Trophoblast cell (in vitro differentiated cells and primary cell): Measurements from ENCODE around the gene SPAST.
"Not testable (repeated sequence)": the region's sequence is repeated elsewhere in the genome, so short reads cannot be mapped to it uniquely, and the experiment has no call there.

Source experiments
- DNase-seq, 2 donors: peaks; one replicate each; pipeline ENCODE4 v3.0.0-alpha.2; 2016
- H2AFZ ChIP-seq: 2 replicates; pipeline ENCODE4 v1.6.1; 2013; ENCODE audit warnings: low read length, moderate library complexity, mild to moderate bottlenecking; ENCODE audit not compliant: insufficient read depth, poor library complexity
- H2AK5ac ChIP-seq: 2 replicates; pipeline ENCODE4 v1.6.1; 2013; ENCODE audit warnings: mild to moderate bottlenecking, low read length
- H2BK120ac ChIP-seq: 2 replicates; pipeline ENCODE4 v1.6.1; 2013; ENCODE audit warnings: low read length, mild to moderate bottlenecking, moderate library complexity; ENCODE audit not compliant: insufficient read depth, poor library complexity
- H2BK12ac ChIP-seq: 2 replicates; pipeline ENCODE4 v1.6.1; 2013; ENCODE audit warnings: mild to moderate bottlenecking, low read length, moderate library complexity
- H2BK5ac ChIP-seq: 2 replicates; pipeline ENCODE4 v1.6.1; 2013; ENCODE audit warnings: low read length, low read depth, moderate library complexity, mild to moderate bottlenecking; ENCODE audit not compliant: poor library complexity
- H3K14ac ChIP-seq: 2 replicates; pipeline ENCODE4 v1.6.1; 2013; ENCODE audit warnings: mild to moderate bottlenecking, low read length
- H3K18ac ChIP-seq: 2 replicates; pipeline ENCODE4 v1.6.1; 2013; ENCODE audit warnings: mild to moderate bottlenecking, low read length
- H3K23ac ChIP-seq: 2 replicates; pipeline ENCODE4 v1.6.1; 2013; ENCODE audit warnings: low read length
- H3K27ac ChIP-seq: 2 replicates; pipeline ENCODE4 v1.5.1; 2013; ENCODE audit warnings: low read depth, mild to moderate bottlenecking, inconsistent platforms, low read length, moderate library complexity
- H3K27me3 ChIP-seq: 2 replicates; pipeline ENCODE4 v1.6.1; 2013; ENCODE audit warnings: inconsistent platforms, mild to moderate bottlenecking, low read length, moderate library complexity; ENCODE audit not compliant: insufficient read depth
- H3K36me3 ChIP-seq, 2 experiments: 1 replicate in 1 of 2; 2 replicates in 1 of 2; pipeline ENCODE4 v1.6.1; 2013; ENCODE audit warnings: low read length in 2 of 2, mild to moderate bottlenecking in 2 of 2, moderate library complexity in 1 of 2; ENCODE audit not compliant: insufficient read depth in 2 of 2, control insufficient read depth in 1 of 2
- H3K4ac ChIP-seq: 2 replicates; pipeline ENCODE4 v1.6.1; 2013; ENCODE audit warnings: low read depth, mild to moderate bottlenecking, low read length, moderate library complexity
- H3K4me1 ChIP-seq, 2 experiments: 1 replicate in 1 of 2; 2 replicates in 1 of 2; pipeline ENCODE4 v1.6.1; 2013; ENCODE audit warnings: low read length in 2 of 2, mild to moderate bottlenecking in 2 of 2, moderate library complexity in 1 of 2; ENCODE audit not compliant: insufficient read depth in 2 of 2, control insufficient read depth in 1 of 2
- H3K4me2 ChIP-seq: 2 replicates; pipeline ENCODE4 v1.6.1; 2013; ENCODE audit warnings: inconsistent platforms, mild to moderate bottlenecking, low read length, moderate library complexity
- H3K4me3 ChIP-seq: 2 replicates; pipeline ENCODE4 v1.5.1; 2013; ENCODE audit warnings: mild to moderate bottlenecking, low read depth, low read length, inconsistent platforms
- H3K79me1 ChIP-seq: one replicate; pipeline ENCODE4 v1.6.1; 2013; ENCODE audit warnings: low read length
- H3K79me2 ChIP-seq: 2 replicates; pipeline ENCODE4 v1.6.1; 2013; ENCODE audit warnings: low read length, mild to moderate bottlenecking; ENCODE audit not compliant: control insufficient read depth, insufficient read depth, poor library complexity
- H3K9ac ChIP-seq: 2 replicates; pipeline ENCODE4 v1.6.1; 2013; ENCODE audit warnings: mild to moderate bottlenecking, low read length
- H3K9me3 ChIP-seq: 2 replicates; pipeline ENCODE4 v1.6.1; 2013; ENCODE audit warnings: low read depth, mild to moderate bottlenecking, control low read depth, inconsistent platforms, low read length; ENCODE audit not compliant: insufficient read depth
- H4K12ac ChIP-seq: 2 replicates; pipeline ENCODE4 v1.6.1; 2013; ENCODE audit warnings: low read depth, mild to moderate bottlenecking, low read length, moderate library complexity
- H4K8ac ChIP-seq: 2 replicates; pipeline ENCODE4 v1.6.1; 2013; ENCODE audit warnings: low read depth, mild to moderate bottlenecking, low read length, moderate library complexity
- H4K91ac ChIP-seq: one replicate; pipeline ENCODE4 v1.6.1; 2013; ENCODE audit warnings: low read depth, mild to moderate bottlenecking, low read length, moderate library complexity
- WGBS: extraction: QIAGEN DNeasy Blood & Tissue Kit; methylation state at CpG from one replicate; pipeline ENCODE4 v1.1.7; 2013; ENCODE audit warnings: missing lambda C conversion rate; ENCODE audit not compliant: insufficient read length, insufficient coverage; ENCODE audit errors: extremely low coverage; 5-methylcytosine and 5-hydroxymethylcytosine counted together

Gene SPAST

GRCh38 chr2:32164254-32164653 is 100.9 kb downstream of the SPAST start:
- WGBS, result no CpG with 5 or more reads among the region's 10 CpGs
- H3K4me3 ChIP-seq, result not testable (repeated sequence)

DNA sequence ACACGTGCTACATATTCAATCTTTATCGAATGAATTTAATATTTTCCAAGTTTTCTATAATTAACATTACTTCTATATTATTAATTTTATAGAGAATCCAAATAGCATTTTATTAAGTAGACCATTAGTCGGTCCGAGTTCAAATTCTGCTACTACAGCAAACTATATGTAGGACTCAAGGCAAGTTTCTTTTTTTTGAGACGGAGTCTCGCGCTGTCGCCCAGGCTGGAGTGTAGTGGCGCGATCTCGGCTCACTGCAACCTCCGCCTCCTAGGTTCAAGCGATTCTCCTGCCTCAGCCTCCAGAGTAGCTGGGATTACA is 101.6 kb downstream of the SPAST start:
- not testable (repeated sequence) for H3K18ac ChIP-seq, H2AK5ac ChIP-seq, H3K23ac ChIP-seq, H3K9me3 ChIP-seq, H2AFZ ChIP-seq, H3K4me1 ChIP-seq, H3K4ac ChIP-seq, H3K79me1 ChIP-seq, H4K12ac ChIP-seq, H3K36me3 ChIP-seq, H2BK12ac ChIP-seq, H3K79me2 ChIP-seq, H3K9ac ChIP-seq, H3K14ac ChIP-seq, H3K27me3 ChIP-seq, H2BK5ac ChIP-seq, H2BK120ac ChIP-seq
- DNase-seq, result peak in 1 of 2 donors; percentile 24
- Histone ChIP-seq H4K8ac (peak overlapping the region; percentile 31), H4K91ac (peak overlapping the region; percentile 28), H3K27ac (peak overlapping the region; percentile 84), H3K4me2 (peak overlapping the region; percentile 69), H3K4me3 (peak overlapping the region; percentile 79)
- no CpG with 5 or more reads among the region's 13 CpGs for WGBS

More at GRCh38 chr2:32164254-32164653, 100.9 kb downstream of the SPAST start:
- H3K4me1 ChIP-seq, H3K4me2 ChIP-seq, H3K79me1 ChIP-seq, H2AFZ ChIP-seq, H2BK12ac ChIP-seq, H4K8ac ChIP-seq, H2AK5ac ChIP-seq, H3K27ac ChIP-seq, H3K9me3 ChIP-seq, H2BK5ac ChIP-seq, H3K9ac ChIP-seq, H3K27me3 ChIP-seq, H2BK120ac ChIP-seq, DNase-seq, H3K23ac ChIP-seq, H3K18ac ChIP-seq, H4K12ac ChIP-seq, H3K14ac ChIP-seq, H4K91ac ChIP-seq, H3K79me2 ChIP-seq, H3K36me3 ChIP-seq, H3K4ac ChIP-seq: not testable (repeated sequence)

- Histone ChIP-seq H3K79me1 (peaks cover 3% of the 10 kb centered on the region), H4K91ac (peak overlapping the region; percentile 70), H4K12ac (peak overlapping the region; percentile 90), H3K14ac (peak overlapping the region; percentile 79), H3K4me3 (peak overlapping the region; percentile 82), H3K4me1 (no peaks in the 10 kb centered on the region), H3K27ac (no peak overlapping the region), H3K9me3 (no peaks in the 10 kb centered on the region), H3K23ac (no peak overlapping the region), H2AFZ (peak overlapping the region; percentile 6), H3K4ac (peak overlapping the region; percentile 50), H3K36me3 (peaks cover 0 to 3% of the 10 kb centered on the region in 2 experiments), H2BK120ac (peak overlapping the region; percentile 19), H3K18ac (peak overlapping the region; percentile 72), H2BK12ac (no peak overlapping the region), H3K27me3 (no peaks in the 10 kb centered on the region), H3K79me2 (peaks cover 3% of the 10 kb centered on the region), H3K4me2 (peak overlapping the region; percentile 76), H2AK5ac (no peak overlapping the region), H3K9ac (peak overlapping the region; percentile 80), H2BK5ac (peak overlapping the region; percentile 79), H4K8ac (peak overlapping the region; percentile 92)
- no CpG with 5 or more reads among the region's 11 CpGs for WGBS
- DNase-seq, result no peak
These were observed 102.8 kb downstream of the SPAST start for GRCh38 chr2:32166115-32166574.

DNA sequence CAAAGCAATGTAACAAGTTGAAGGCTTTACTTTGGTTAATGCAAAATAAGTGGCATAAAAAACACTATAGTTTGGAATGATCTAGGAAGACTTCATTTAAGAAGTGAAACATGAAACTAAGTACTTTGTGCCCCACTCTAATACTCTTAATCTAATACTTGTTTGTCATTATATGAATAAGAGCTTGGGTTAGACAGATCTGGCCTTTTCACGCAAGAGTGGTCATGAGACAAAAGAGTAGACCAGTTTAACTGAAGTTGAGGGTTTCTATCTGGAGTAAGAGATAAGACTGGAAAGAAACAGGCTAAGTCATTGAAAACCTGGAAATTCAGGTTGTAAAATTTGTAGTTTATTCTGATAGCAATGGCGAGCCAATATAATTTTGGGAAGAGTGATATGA is 105.2 kb downstream of the SPAST start:
- Histone ChIP-seq H3K79me2 (peaks cover 3% of the 10 kb centered on the region), H4K12ac (no peak overlapping the region), H2AK5ac (no peak overlapping the region), H2BK5ac (no peak overlapping the region), H3K79me1 (peaks cover 3% of the 10 kb centered on the region), H3K23ac (no peak overlapping the region), H3K9me3 (no peaks in the 10 kb centered on the region), H4K91ac (no peak overlapping the region), H3K9ac (no peak overlapping the region), H3K4me3 (no peak overlapping the region), H2BK12ac (no peak overlapping the region), H3K14ac (no peak overlapping the region), H3K18ac (no peak overlapping the region), H3K4me2 (no peak overlapping the region), H3K4ac (no peak overlapping the region), H3K36me3 (peaks cover 3 to 6% of the 10 kb centered on the region in 2 experiments), H3K27ac (no peak overlapping the region), H3K4me1 (no peaks in the 10 kb centered on the region), H3K27me3 (no peaks in the 10 kb centered on the region), H2AFZ (no peak overlapping the region), H2BK120ac (no peak overlapping the region), H4K8ac (no peak overlapping the region)
- no CpG with 5 or more reads among the region's 2 CpGs for WGBS
- DNase-seq, result no peak
